HG03432 (cell line): ENCODE results near the gene EFHC1.

Experiments
- ATAC-seq: cut with Tn5 transposase; IDR thresholded peaks from one replicate; pipeline ENCODE4 v1.9.1; 2021; ENCODE audit warnings: mild to moderate bottlenecking, moderate library complexity; ENCODE audit not compliant: unreplicated experiment

Gene EFHC1

GRCh38 chr6:52395969-52396368 lies 24.2 kb upstream of the EFHC1 start:
- no peak for ATAC-seq

- ATAC-seq: peak; percentile 50
Observed at GRCh38 chr6:52399511-52400312, 20.4 kb upstream of the EFHC1 start.

GRCh38 chr6:52400313-52401041 lies 19.7 kb upstream of the EFHC1 start:
- no peak for ATAC-seq

- no peak for ATAC-seq
Observed at GRCh38 chr6:52403086-52403485, 17.1 kb upstream of the EFHC1 start.

- no peak for ATAC-seq
Observed at GRCh38 chr6:52403627-52404026, 16.5 kb upstream of the EFHC1 start.

- no peak for ATAC-seq
Observed at GRCh38 chr6:52405243-52405642, 14.9 kb upstream of the EFHC1 start.

- peak; percentile 84 for ATAC-seq
Observed at GRCh38 chr6:52407467-52407866, 12.7 kb upstream of the EFHC1 start.

GRCh38 chr6:52409499-52409898 lies 10.6 kb upstream of the EFHC1 start:
- ATAC-seq: no peak

- no peak for ATAC-seq
Observed at GRCh38 chr6:52410979-52411378, 9.2 kb upstream of the EFHC1 start.

GRCh38 chr6:52411911-52412310 lies 8.2 kb upstream of the EFHC1 start:
- no peak for ATAC-seq

- no peak for ATAC-seq
Observed at GRCh38 chr6:52415333-52415732, 4.8 kb upstream of the EFHC1 start.

- ATAC-seq: no peak
Observed at GRCh38 chr6:52415917-52416628, 4.1 kb upstream of the EFHC1 start.

GRCh38 chr6:52416629-52417151 lies 3.5 kb upstream of the EFHC1 start:
- ATAC-seq: no peak

GRCh38 chr6:52417675-52418111 lies 2.4 kb upstream of the EFHC1 start:
- ATAC-seq: no peak

GRCh38 chr6:52418606-52419005 lies 1.5 kb upstream of the EFHC1 start:
- ATAC-seq: no peak

- ATAC-seq: no peak
Observed at GRCh38 chr6:52420668-52421358, 671 bp downstream of the EFHC1 start.

GRCh38 chr6:52422156-52422555 lies 2.0 kb downstream of the EFHC1 start:
- no peak for ATAC-seq

- no peak for ATAC-seq
Observed at GRCh38 chr6:52423448-52423847, 3.3 kb downstream of the EFHC1 start.

- no peak for ATAC-seq
Observed at GRCh38 chr6:52423971-52424381, 3.8 kb downstream of the EFHC1 start.

GRCh38 chr6:52424513-52424912 lies 4.4 kb downstream of the EFHC1 start:
- no peak for ATAC-seq

- no peak for ATAC-seq
Observed at GRCh38 chr6:52426667-52427066, 6.5 kb downstream of the EFHC1 start.
